SHP77 treated with DMSO at 0.1 percent for 48 hours (cell line): ENCODE measurements around the gene MZT2B.
"Not testable (repeated sequence)": the region's sequence is repeated elsewhere in the genome, so short reads cannot be mapped to it uniquely, and the experiment has no call there.

ENCODE experiments used
- DNase-seq: peaks from one replicate; lab custom pipeline; 2025; lab: John Stamatoyannopoulos, UW

The MZT2B gene

DNA sequence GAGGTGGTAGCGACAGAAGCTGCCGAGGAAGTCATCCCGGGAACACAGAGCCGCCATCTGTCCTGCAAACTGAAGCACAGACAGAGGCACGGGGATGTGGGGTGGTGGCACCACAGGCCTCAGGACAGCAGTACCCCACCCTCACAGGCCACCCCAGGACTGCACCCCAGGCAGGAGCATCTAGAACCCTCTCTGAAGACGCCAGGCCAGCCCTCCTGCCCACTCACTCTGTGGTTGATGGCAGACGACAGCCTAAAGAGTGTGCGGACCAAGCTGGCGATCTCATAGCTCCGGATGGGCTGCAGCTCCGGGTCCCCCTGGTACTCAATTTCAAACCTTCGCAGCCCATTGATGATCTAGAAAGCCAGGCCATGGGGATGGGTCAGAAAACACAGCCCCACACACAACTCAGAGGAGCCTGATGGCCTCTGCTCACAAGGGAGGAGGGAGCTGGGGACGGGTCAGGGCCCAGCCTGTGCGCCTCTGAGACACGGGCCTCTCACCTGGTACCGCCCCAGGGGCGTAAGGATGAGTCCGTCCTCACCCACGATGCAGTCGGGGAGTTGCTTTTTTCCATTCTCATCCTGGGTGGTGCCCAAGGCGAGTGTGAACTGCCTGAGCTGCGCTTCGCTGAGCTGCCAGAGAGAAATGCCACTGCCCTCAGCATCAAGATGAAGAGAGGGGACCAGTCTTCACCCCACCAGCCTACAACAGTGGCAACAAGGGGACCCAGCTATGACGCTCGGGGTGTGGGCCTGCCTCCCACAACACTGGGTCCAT lies 29.1 kb upstream of the MZT2B start:
- no peak for DNase-seq

DNA sequence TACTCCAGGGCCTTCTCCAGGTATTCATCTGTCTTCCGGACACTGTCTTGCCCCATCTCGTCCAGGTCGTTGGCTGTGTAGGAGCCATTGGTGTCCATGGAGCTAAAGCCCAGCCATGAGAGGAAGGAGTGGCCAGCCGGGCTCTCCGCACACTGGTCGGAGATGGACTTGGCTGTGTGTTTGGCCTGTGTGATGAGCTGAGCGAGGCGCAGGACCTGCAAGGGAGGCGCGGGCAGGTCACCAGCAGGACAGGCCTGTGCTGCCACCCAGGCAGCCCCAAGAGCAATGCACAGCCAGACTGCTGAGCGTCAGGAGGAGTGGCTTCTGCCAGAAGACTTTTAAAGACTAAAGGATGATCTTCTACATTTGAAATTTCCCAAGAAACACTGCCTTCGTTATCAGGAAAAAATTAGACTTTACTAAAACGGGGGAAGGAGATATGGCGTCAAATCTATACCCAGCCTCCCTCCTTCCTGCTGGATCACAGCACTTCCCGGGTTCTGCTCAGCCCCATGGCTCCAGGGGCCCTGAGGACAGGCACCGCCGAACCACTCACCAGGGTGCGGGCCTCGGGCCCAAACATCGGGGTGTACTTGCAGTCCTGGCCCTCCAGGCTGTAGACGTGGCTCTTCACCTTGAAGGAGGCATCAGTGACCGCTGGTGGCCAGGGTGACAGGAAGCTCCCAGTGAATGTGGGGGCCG lies 28.2 kb upstream of the MZT2B start:
- DNase-seq: not testable (repeated sequence)

DNA sequence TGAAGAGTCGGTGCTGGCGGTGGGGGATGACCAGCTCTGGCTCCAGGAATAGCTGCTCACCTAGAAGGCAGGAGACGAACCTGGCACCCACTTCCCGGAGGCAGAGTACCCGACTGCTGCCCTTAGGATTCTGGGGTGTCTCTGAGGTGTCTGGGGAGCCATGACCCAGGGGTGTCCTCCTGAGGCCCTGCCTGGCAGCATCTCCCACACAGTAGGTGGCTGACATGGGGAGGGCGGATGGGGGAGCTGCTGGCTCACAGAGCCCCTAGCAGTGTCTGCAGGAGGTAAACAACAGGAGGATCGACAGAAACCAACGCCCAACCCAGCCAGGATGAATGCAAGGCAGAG lies 27.7 kb upstream of the MZT2B start:
- DNase-seq: not testable (repeated sequence)

DNA sequence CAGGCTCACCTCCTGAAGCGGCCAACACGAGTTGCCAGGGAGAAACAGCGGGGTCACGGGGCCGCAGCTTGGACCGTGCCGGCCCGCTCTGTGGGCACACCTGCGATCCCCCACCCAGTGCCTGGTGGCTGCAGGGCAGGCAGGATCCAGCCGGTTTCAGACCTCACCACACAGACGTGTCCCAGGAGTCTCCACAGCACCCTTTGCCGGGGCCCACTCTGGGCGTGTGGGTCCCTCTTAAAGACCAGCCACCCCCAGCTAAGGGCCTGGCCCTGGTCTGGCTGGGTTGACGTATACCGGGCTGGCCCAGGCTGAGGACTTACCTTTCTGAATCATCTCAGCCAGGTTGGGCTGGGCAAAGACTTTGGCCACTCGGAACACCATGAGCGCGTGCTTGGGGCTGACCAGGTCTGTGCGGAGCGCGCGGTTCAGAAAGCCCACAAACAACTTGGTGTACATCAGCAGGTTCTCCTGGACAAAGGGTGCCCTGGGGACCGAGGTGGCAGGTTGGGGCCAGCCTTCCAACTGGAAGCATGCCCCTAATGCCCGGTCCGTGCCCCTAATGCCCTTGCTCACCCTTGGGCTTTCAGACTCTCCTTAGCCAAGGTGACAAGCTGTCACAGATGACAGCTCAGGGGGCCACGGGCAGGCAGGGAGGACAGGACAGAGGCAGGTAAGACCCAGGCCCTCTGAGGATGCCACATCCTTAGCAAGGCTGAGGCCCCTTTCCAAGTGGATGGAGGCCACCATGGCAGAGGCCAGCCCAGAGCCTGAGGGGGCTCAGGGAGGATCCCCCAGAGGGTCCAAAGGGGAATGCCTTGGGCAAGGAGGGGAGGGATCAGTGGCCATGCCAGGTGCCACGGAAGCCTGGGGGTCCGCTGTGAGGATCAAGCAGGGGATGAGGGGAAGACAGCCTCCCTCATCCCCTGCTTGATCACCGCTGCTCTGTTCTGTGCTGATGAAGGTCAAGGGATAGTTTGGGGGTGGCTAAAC lies 27.0 kb upstream of the MZT2B start:
- DNase-seq: no peak

DNA sequence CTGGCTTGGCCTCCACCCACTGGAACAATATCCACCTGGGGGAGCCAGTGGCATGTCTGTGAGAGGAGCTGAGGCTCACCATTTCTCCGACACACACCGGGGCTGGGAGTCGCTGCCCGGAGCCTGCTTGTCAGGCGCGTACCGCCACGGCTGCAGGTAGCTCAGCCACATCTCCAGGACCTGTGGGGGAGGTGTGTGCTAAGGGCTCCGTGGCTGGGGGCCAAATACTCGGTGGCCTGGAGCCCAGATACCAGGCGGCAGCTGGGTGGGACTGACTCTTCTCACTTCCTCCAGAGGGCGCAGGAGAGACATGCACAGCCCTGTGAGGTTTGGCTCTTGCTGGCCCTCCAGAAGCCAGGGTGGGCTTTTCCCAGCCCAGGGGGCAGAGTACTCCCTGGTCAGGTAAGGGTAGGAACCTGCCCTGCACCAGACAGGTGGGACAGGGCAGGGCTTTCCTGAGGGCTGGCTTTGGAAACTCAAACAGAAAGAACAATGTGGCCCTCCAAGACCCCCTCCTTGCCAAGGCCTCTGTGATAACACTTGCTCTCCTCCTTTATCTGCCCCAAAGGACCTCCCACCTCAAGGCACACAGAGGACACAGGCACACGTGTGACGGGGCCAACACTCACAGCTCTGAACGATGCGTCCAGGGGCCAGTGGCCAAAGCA lies 26.0 kb upstream of the MZT2B start:
- not testable (repeated sequence) for DNase-seq

DNA sequence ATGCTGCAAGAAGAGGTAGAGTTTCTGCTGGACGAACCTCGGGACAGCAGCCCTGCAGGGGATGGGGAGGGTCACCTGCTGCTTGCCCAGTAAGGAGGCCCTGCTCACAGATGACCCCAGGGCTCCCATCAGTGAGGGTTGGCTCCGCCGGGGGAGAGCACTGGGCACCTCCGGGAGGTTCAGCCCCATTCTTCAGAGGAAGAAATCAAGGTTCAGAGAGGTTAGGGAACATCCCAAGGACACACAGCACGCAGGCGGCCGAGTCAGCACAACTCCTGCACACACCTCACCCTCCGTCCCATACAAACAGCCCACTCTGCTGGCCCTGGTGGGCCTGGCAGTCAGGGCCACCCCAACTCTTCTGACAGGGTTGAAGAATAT lies 25.4 kb upstream of the MZT2B start:
- no peak for DNase-seq

DNA sequence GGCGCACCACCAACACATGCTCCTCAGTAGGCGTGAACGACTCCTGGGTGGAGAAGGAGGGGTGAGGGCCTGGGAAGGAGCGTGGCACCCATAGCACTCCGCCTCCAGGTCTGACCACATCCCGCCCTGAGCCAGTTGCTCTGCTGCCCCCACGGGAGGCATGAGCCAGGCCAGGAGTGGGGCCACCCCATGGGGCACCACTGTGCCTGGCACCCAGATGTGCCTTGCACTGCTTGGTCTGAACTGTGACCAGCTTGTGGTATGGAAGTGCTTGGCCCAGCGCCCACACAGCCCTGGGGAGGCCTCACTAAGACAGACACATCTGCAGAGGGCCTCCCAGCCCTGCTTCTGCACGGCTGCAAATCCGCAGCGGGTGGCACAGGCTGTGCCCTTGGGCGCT lies 24.7 kb upstream of the MZT2B start:
- DNase-seq: not testable (repeated sequence)

DNA sequence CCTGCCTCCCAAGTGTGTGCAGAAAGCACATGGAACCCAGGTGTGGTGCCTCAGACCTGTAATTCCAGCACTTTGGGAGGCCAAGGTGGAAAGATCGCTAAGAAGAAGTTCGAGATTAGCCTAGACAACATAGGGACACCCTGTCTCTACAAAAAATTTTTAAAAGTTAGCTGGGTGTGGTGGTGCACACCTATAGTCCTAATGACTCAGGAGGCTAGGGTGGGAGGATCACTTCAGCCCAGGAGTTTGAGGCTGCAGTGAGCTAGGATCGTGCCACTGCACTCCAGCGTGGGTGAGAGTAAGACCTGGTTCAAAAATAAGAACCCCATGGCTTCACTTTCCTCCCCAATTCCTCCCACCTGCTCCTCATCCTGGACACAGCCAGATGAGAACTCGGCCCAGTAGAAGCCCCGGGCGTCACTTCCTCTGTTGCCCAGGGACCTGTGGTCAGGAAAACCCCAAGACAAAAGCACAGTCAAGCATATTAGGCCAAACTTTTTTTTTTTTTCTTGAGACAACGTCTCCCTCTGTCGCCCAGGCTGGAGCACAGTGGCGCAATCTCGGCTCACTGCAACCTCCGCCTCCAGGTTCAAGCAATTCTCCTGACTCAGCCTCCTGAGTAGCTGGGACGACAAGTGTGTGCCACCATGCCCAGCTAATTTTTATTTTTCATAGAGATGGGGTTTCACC lies 24.1 kb upstream of the MZT2B start:
- DNase-seq: not testable (repeated sequence)

DNA sequence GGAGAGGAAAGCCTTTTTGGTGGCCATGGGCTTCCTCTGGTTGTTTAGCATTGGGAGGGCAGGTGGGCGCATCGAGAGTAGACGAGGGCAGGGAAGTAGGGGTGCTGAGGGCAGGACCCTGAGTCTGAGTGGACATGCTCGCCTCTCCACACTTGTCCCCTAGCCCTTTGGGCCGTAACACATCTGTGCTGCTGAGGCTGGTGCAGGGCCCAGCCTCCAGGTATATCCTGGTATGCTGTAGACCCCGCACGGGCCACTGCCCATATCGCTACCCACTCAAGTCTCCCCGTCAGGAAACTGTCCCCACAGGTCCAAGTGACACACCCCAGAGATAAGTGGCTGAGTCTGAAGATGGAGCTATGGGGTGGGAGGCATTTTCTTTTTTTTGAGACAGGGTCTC lies 23.4 kb upstream of the MZT2B start:
- no peak for DNase-seq

DNA sequence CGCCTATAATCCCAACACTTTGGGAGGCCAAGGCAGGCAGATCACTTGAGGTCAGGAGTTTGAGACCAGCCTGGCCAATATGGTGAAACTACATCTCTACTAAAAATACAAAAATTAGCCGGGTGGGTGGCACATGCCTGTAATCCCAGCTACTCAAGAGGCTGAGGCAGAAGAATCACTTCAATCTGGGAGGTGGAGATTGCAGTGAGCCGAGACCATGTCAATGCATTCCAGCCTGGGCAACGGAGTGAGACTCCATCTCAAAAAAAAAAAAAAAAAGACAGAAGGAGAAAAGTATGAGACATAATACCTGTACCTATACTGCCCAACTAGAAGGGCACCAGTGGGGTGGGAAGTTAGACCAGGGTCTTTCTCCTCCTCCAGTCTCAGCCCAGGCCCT lies 22.7 kb upstream of the MZT2B start:
- not testable (repeated sequence) for DNase-seq

DNA sequence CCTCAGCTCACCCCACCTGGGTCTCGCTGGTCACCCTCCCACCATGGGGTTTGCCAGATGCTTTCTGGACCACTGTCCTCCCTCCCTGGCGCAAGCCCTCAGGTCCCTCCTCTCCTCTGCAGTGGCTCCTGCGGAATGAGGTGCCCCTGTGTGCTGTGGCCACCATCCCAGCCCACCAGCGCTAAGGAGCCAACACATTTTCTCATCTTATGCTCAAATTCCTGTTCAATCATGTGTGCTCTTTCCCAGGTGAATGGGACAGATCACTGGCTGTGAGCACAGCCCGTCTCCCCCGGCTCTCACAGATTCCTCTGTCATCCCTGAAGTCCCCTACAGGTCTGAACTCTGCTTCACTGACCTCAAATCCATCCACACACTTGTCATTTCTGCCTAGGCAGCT lies 21.9 kb upstream of the MZT2B start:
- no peak for DNase-seq

DNA sequence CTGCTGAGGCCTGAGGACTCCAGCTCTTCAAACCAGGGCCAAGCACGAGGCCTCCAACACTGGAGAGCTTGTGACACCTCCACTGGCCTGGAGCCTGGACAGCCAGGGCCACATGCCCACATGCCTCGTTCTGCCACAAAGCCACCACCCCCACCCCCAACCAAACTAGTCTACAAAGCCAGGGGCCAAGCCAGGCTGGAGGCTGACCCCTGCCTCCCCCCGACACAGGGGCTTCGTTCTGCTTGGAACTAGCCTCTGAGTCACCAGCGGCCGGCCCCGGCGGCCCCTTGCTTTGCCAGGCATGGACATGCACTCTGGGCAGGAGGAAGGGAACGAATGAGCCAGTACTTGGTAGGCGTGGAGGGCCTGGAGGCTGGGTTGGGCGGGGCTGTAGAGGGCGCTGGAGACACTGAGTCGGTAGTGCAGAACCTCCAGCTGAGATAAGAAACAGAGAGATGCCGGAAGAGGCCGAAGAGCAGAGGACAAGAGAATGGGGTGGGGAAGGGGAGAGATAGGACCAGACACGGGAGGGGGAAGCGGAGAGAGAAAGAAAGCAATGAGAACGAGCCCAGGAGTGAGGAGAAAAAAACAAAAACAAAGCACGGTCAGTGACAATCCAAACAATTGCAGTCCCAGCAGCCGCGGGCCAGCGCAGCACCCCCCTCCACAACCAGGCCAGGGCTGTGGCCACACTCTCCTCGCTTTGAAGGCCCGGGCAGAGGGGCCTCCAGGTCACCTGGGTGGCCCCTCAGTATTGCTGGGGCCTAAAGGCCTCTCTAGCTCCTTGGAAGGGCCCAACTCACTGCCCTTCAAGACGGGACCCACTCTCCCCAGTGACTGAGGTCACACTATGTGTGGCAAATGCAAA lies 21.0 kb upstream of the MZT2B start:
- not testable (repeated sequence) for DNase-seq

DNA sequence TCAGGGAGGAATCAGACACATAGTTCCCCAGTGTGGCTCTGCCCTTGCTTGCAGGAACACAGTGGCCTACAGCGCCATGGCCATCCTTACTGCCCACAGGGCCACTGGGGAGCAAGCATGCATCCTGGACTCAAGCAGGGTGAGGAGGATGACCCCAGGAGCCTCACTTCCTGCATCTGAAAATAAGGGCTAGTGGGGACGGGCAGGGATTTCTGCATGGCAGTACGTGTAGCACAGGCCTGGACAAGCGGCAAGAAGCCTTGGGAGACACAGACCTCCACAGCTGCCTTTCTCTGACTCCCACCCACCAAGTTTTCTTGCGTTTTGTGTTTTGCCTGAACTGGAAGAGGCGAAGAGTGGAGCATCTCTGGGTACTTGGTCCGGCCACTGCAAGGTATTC lies 19.6 kb upstream of the MZT2B start:
- not testable (repeated sequence) for DNase-seq

DNA sequence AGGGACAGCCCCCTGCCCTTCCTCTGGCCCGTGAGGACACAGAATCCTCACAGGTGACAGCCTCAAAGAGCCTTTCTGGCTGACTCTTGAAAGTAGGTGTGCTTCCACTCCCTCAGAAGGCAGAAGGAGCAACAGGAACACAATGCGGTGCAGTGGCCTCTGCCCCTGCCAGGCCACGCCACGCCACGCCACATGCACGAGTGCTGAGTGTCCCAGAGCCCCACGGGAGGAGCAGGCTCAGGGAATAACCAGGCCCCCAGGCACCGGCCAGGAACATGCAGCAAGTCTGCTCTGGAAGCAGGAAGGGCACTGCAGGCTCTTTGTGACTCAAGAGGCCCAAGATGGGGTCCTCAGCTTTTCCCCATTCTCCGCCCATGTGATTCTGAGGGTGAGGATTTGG lies 19.1 kb upstream of the MZT2B start:
- no peak for DNase-seq

DNA sequence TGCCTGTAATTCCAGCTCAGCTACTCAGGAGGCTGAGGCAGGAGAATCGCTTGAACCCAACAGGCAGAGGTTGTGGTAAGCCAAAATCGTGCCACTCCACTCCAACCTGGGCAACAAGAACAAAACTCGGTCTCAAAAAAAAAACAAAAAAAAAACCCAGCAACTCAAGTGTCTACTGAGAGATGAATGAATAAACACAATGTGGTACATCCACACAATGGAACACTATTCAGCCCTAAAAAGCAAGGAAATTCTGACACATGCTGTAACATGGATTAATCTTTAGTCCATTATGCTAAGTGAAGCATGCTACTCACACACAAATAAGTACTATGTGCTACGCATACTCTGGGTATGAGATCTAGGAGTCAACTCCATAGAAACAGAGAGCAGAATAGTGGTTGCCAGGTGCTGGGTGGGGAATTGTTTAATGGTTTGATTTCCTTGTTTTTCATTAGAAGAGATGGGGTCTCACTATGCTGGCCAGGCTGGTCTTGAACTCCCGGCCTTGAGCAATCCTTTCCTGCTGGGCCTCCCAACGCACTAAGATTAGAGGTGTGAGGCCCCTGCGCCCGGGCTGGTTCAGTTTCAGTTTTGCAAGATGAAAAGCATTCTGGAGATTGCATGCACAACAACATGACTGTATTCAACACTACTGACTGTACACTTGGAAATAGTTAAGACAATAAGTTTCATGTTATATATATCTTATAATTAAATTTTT lies 16.6 kb upstream of the MZT2B start:
- DNase-seq: no peak

DNA sequence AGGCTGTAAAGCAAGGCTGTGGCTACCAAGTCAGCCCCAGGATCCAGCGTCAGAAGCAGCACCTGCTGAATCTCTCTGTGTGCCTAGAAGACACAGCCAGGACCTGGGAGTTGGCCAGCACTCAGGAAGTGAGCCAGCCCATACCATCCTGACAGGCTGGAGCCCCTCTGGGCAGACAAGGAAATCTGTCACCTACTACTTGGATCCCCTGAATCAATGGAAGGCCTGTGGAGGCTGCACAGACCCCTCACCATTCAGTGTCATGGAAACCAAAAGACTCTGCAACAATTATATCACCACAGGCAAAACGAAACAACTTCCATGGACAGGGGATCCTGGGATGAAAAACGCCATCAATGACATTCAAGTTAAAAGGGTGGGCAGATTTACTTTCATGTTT lies 15.5 kb upstream of the MZT2B start:
- not testable (repeated sequence) for DNase-seq

DNA sequence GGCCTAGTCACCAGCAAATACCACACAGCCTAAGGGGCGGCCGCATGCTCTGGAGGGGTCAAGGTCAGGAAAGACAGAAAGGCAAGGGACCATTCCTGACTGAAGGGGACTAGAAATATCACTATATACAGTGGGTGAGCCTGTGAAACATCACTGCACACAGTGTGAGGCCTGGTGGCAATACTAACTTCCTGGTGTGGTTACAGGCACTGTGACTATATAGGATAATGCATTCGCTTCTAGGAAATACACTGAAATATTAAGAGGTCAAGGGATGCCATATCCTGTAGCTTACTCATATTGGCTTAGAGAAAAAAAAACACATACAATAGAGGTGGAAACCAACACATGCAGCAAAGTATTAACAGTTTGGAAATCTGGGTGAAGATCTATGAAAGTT lies 12.9 kb upstream of the MZT2B start:
- not testable (repeated sequence) for DNase-seq

DNA sequence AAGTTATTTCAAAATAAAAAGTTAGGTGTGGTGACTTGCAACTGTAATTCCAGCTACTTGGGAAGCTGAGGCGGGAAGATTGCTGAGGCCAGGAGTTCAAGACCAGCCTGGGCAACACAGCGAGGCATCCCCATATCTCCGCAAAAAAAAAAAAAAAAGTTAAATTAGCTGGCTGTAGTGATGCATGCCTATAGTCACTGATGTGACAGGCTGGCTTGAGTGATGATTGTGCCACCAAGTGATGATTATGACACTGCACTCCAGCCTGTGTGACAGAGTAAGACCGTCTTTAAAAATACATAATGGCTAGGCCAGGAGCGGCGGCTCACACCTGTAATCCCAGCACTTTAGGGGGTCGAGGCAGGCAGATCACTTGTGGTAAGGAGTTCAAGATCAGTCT lies 12.2 kb upstream of the MZT2B start:
- no peak for DNase-seq

DNA sequence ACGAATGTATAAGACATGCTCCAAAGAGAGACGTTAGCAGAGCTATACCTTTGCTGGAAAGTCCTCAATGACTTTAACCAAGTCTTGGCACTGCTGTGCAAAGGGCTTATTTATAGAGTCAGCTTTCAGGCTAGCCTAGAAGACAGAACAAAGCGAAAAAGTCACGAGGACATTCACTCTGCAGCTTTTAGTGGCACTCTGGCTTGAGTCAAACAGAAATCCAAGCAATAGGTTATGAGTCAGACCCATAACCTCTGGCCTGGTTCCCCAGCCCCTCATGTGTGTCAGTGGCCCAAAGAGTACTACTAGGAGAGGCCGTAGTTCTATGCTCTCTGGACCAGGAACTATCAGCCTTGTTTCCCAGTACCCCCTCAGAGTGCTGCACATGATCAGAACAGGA lies 7.2 kb upstream of the MZT2B start:
- DNase-seq: not testable (repeated sequence)
